Measurements from ENCODE around the gene RNF212B.
"Not testable (repeated sequence)": the region's sequence is repeated elsewhere in the genome, so short reads cannot be mapped to it uniquely, and the experiment has no call there.

RNF212B gene, protein sequence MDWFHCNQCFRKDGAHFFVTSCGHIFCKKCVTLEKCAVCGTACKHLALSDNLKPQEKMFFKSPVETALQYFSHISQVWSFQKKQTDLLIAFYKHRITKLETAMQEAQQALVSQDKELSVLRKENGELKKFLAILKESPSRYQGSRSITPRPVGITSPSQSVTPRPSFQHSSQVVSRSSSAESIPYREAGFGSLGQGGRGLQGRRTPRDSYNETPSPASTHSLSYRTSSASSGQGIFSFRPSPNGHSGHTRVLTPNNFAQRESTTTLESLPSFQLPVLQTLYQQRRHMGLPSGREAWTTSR

DNA sequence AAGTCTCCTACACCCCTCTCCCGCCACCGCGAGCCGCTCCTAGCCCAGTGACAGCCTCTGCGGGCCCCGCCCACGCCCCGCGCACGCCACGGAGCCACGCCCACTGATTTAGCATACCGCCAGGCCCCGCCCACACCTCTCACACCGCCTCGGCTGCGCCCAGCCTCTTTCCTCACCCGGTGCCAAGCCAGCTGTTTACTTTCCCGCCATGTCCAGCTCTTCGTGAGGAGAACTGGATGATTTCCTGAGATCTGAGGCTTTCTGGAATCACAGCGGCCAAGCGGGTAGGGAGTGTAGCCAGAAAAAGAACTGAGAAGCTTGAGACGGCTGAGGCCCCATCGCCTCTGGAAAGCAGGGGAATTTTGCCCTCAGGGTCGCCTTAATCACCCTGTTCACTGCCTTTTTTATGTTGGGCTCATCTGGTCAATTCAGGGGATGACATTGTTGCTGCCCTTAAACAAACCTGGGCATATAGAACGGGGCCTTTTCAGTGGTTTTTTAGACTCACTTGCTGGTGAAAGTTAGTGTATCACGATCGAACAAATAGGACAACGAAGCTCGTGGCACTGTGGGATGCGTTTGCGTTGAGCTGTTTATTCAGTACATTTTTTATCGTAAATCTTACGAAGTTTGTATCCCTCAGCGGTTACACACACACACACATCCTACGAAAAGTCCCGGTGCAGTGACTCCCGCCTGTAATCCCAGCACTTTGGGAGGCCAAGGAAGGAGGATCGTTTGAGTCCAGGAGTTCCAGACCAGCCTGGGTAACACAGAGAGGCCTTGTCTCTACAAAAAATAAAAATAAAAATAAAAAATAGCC lies at the start of gene RNF212B:
TSS of gene RNF212B (plus strand) at position 165 of the 823 bp plus-strand sequence. CDS start 2,410 bp downstream, outside the sequence.
- DNase-seq, result peak; percentile 70

DNA sequence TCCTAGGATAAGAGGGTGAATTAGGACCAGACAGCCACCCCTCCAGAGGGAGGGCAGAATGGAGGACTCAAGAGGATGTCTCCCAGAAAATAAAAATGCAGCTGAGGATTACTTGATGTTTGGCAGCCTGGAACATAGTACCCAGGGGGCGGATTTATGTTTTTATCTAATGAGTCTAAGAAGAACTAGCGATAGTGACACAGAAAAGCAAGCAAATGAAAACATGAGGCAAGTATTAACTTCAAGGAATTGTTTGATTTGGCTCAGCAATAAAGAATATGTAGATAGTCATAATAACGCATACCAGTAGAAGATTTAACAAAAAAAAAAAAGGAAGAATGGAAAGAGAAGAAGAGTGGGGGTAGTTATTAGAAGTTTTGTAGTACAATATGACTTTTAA lies 44.3 kb upstream of the RNF212B start:
- DNase-seq, result no peak

DNA sequence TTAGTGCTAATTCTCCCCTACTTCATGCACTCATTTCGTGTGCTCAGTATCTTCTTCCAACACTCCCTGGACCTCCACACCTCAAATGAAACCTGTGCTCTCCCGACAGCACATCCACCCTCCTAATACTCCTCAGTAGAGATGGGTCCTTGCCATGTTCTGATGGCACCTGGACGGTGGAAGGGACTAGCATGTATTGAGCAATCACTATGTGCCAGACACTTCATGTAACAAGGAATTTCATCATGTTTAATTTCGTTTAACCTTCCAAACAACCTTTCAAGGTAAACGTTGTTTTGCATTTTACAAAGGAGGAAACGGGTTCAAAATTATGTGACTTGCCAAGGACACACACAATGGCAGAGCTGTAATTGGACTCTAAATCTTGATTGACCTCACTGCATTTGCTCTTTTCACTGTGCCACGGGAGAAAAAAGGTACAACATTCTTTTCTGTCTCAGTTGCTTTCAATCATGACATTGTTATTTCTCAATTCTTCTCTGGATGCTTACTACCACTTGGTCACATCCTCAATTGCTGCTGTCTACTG lies 42.1 kb upstream of the RNF212B start:
- no peak for DNase-seq

DNA sequence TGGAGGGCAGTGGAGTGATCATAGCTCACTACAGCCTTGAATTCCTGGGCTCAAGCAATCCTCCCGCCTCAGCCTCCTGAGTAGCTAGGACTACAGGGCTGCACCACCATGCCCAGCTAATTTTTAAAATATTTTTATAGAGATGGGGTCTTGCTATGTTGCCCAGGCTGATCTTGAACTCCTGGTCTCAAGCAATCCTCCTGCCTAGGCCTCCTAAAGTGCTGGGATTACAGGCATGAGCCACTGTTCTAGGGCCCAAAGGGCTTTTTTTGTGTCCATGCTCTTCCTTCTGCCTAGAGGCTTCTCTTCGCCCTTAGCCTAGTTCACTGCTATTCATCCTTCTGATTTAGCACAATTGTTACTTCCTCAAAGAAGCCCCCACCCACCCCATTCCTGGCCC lies 41.2 kb upstream of the RNF212B start:
- not testable (repeated sequence) for DNase-seq

DNA sequence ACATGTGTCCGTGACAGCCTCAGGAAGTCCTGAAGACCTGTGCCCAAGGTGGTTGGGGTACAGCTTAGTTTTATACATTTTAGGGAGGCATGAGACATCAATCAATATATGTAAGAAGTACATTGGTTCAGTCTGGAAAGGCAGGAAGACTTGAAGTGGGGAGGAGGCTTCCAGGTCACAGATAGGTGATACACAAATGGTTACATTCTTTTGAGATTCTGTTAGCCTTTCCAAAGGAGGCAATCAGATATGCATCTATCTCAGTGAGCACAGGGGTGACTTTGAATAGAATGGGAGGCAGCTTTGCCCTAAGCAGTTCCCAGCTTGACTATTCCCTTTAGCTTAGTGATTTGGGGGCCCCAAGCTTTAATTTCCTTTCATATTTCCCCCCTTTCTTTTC lies 38.6 kb upstream of the RNF212B start:
- DNase-seq, result not testable (repeated sequence)

DNA sequence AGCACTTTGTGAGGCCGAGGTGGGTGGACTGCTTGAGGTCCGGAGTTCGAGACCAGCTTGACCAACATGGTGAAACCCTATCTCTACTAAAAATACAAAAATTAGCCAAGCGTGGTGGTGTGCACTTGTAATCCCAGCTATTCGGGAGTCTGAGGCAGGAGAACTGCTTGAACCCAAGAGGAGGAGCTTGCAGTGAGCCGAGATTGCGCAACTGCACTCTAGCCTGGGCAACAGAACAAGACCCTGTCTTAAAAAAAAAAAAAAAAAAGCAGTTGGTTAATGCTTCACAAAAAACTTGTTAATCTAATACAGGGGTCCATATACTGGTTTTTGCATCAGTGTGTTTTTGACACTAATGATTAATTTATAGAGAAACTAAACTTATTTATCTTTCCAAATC lies 35.7 kb upstream of the RNF212B start:
- DNase-seq, result no peak

DNA sequence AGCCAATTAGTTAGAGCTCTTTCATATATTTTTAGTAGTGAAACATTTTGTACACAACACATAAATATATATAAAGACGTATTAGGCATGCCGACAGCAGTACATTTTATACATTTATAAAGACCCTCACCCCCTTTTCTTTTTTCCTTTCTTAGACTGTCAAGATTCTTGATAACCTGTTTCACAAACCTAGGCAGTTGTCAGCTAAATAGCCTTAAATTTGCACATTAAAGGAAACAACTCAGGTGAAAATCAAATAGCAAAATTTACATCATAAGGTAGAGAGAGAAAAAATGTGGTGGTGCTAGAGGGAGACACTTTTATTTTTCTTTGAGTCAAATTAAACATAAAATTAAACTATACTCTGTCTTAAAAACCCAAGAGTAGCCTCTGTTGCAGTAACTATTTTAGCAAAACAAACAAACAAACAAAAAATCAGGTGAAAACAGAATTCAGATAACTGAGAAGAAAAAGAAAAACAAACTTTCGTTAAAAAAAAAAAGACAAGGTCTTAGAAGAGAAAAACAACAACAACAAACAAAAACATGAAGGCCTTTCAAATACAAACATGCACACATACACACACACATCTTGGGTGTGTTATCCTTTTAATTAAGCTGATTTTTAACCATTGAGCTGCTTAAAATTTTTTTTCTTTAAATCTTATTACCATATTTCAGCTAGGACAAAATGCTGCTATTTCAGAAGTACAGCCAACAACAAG lies 31.2 kb upstream of the RNF212B start:
- no peak for DNase-seq

DNA sequence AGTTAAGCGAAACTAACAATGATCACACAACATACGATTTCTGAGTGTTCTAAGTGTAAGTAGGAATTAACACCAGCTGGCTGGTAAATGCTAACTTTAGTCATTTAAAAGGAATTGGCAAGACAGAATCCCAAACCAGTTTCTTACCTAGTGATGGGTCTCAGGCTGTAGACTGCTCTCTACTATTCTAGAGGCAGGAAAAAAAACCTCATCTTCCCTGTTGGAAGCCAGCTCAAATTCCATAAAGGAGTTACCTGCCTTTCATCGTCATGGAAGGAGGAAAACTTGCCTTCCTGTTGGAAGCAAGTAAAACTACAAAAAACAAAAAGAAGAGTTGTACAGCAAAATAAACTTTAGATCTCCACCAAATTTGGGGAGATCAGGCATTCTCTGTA lies 30.6 kb upstream of the RNF212B start:
- DNase-seq, result no peak

DNA sequence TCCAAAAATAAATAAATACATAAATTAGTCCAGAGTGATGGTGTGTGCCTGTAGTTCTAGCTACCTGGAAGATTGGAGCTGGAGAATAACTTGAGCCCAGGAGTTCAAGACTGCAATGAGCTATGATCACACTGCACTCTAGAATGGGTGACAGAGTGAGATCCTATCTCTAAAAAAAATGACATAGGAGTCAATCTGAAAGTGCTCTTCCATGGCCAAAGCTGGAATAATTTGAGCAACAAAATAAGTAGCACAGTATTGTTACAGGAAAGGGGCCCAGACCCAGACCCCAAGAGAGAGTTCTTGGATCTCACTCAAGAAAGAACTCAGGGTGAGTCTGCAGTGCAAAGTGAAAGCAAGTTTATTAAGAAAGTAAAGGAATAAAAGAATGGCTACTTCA lies 29.4 kb upstream of the RNF212B start:
- no peak for DNase-seq

DNA sequence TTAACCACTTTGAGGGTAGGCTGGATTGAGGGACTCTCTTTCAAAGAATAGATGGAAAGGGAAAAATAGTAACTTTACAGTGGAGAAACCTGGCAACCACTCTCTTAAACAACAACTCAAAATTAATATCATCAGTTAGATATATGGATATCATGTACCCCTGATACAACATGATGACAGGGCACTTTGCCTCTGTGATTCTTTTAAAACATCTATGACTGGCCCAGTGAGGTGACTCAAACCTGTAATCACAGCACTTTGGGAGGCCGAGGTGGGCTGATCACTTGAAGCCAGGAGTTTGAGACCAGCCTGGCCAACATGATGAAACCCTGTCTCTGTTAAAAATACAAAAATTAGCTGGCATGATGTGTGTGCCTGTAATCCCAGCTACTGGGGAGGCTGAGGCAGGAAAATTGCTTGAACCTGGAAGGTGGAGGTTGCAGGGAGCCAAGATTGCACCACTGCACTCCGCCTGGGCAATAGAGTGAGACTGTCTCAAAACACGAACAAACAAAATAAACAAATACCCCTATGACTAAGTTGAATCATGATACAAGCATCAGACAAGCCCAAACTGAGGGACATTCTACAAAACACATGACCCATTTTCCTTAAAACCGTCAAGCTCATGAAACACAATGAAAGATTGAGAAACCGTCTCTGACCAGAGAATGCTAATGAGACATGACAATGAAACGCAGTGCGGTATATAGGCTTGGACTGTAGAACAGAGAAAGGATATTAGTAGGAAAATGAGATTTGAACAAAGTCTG lies 27.9 kb upstream of the RNF212B start:
- no peak for DNase-seq

DNA sequence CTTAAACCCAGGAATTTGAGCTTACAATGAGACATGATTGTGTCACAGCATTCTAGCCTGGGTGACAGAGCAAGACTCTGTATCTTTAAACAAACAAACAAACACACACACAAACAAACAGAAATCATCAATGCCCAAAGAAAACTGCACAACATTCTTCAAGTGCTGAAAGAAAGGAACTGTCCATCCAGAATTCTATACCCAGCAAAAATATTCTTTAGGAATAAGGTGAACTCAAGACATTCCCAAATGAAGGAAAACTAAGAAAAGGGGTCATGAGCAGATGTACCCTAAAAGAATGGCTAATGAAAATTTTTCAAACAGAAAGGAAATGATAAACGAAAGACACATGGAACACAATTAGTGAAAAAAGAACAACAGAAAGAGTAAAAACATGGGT lies 22.3 kb upstream of the RNF212B start:
- DNase-seq, result no peak

DNA sequence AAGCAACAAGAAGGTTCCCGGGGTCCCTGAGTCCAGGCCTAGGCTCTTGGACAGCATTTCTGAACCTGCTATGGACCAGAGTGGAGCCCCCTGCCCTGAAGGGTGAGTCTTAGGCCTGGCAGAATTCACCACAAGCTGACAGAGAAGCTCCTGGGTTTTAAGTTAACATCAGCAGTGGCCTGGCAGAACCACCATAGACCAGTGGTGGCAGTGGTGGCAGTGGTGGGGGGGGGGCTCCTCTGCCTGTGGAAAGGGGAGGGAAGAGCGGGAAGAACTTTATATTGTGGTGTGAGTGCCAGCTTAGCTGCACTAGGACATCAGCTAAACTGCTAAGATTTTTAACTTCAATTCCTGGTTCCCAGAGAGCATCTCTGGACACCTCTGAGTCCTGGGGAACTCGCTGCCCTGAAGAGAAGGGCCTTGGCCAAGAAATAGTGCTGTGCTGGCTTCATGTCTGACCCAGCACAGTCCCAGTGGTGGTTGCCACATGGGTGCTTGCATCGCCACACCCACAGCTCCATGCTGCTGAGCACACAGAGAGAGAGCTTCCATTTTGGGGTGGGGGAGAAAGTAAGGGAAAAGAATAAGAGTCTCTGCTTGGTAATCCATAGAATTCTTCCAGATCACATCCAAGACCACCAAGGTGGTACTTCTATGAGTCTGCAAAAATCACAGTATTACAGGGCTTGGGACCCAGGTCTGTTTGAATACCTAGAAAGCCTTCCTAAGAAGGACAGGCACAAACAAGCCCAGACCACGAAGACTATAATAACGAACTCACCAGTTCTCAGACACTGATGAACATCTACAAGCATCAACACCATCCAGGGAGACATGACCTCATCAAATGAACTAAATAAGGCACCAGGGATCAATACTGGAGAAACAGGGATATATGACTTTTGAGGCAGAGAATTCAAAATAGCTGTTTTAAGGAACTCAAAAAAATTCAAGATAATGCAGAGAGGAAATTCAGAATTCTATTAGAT lies 20.4 kb upstream of the RNF212B start:
- DNase-seq, result no peak

DNA sequence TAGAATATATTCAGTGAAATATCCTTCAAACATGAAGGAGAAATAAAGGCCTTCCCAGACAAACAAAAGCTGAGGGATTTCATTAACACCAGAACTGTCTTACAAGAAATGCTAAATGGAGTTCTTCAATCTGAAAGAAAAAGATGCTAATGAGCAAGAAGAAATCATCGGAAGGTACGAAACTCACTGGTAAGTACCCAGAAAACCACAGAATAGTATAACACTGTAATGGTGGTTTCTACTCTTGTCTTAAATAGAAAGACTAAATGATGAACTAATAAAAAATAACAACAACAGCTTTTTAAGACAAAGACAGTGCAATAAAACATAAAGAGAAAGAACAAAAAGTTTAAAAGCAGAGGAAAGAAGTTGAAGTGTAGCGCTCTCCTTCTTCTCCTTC lies 18.7 kb upstream of the RNF212B start:
- DNase-seq, result no peak

DNA sequence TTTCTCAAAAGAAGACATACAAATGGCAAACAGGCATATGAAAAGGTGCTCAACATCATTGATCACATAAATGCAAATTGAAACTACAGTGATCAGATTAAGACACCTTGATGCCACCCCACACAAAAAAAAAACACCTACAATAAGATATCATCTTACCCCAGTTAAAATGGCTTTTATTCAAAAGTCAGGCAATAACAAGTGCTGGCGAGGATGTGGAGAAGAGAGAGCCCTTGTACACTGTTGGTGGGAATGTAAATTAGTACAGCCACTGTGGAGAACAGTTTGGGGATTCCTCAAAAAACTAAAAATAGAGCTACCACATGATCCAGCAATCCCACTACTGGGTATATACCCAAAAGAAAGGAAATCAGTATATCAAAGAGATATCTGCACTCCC lies 12.8 kb upstream of the RNF212B start:
- not testable (repeated sequence) for DNase-seq

DNA sequence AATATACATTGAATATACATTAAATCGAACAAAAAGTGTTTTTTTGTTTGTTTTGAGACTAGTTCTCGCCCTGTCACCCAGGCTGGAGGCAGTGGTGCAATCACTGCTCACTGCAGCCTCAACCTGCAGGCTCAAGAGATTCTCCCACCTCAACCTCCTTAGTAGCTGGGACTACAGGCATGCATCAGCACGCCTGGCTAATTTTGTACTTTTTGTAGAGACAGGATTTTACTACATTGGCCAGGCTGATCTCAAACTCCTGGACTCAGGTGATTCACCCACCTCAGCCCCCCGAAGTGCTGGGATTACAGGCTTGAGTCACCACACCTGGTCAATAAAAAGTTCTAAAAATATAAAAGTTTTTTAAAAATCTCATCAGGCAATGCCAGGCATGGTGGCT lies 10.2 kb upstream of the RNF212B start:
- no peak for DNase-seq

DNA sequence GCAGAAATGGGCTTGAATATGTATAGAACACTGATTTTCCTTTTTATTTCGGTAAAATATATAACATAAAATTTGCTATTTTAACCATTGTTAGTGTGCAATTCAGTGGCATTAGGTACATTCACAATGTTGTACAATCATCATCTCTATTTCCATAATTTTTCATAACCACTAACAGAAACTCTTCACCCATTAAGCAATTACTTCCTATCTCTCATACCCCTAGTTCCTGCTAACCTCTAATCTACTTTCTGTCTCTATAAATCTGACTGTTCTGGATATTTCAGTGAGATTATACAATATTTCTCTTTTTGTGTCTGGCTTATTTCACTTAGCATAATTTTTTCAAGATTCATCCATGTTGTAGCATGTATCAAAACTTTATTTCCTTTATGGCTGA lies 8.9 kb upstream of the RNF212B start:
- DNase-seq, result no peak

DNA sequence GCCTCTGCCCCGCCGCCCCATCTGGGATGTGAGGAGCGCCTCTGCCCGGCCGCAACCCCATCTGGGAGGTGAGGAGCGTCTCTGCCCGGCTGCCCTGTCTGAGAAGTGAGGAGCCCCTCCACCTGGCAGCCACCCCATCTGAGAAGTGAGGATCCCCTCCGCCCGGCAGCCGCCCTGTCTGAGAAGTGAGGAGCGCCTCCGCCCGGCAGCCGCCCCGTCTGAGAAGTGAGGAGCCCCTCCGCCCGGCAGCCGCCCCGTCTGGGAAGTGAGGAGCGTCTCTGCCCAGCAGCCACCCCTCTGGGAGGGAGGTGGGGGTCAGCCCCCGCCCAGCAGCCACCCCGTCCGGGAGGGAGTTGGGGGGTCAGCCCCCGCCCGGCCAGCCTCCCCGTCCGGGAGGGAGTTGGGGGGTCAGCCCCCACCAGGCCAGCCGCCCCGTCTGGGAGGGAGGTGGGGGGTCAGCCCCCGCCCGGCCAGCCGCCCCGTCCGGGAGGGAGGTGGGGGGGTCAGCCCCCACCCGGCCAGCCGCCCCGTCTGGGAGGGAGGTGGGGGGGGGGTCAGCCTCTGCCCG lies 5.4 kb upstream of the RNF212B start:
- not testable (repeated sequence) for DNase-seq

DNA sequence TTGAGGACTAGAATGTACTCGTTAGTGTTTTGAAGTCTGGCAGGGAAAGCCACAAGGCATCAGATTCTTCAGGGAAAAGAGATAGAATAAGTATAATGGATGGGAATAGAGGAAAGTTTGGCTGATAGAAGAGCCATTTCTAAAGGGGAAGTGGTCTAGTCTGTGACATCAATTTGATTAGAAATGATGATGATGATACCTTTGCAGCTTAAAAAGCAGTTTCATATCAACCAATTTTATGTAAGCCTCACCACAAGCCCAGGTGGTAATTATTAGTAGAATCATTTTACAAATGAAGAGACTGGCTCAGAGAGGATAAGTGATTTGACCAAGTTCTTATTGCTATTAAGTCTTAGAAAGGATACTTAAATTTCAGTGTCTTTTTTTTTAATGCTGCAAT lies 2.9 kb downstream of the RNF212B start:
- no peak for DNase-seq

DNA sequence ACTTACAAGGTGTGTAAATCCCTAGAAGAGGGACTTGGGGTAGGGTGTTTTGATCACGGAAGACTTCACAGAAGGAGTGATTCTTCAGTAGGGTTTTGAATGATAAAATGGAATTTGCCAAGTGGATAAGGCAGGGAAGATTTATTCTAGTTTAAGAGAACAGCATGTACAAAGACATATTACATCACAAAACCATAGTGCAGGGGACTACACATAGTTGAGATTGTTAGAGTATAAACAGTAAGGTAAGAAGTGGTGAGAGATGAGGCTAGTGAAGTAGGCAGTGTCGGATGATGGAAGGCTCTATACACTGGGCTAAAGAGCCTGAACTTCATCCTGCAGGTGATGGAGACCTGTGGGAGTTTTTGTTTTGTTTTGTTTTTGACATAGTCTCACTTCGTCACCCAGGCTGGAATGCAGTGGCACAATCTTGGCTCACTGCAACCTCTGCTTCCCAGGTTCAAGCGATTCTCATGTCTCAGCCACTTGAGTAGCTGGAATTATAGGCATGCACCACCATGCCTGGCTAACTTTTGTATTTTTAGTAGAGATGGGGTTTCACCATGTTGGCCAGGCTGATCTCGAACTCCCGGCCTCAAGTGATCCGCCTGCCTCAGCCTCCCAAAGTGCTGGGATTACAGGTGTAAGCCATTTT lies 3.5 kb downstream of the RNF212B start:
- not testable (repeated sequence) for DNase-seq

DNA sequence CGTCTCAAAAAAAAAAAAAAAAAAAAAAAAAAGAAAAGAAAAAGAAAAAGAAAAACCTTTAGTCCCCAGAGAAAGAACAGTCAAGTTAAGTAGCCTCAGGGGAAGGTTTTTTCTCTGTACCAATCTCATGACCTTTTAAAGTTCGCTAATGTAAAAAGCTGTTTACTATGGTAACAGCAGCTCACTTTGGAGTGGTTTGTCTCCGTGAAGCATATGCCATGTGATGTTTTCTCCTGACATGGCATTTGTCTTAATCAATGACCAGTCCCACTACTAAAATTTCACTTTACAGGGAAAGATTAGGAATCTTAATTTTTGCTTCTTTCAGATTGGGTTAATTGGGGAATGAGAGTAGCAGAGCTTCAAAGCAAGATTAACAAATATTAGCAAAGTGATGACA lies 4.3 kb downstream of the RNF212B start:
- DNase-seq, result no peak
